Activated T-helper 2 cell treated with anti-CD3 and anti-CD28 coated beads, Interferon-gamma antibody, Interleukin-2, Interleukin-4, amounts not matched to agents 10 μg/mL and 5 μg/mL and 100 μg/mL, durations not matched to agents 14 hours and 24 hours and 36 hours (primary cell): ENCODE data around the gene USP49. TPM values are rescaled to one million over a fixed set of nuclear protein-coding genes. Genes with fewer than 3 reads are reported as not detected.
"Not testable (repeated sequence)": the region's sequence is repeated elsewhere in the genome, so short reads cannot be mapped to it uniquely, and the experiment has no call there.

Experiments
- DNase-seq: peaks from one replicate; pipeline ENCODE4 v3.0.0; 2021; ENCODE audit warnings: low spot score
- H3K27ac Mint-ChIP-seq: one replicate; pipeline ENCODE4 v1.8.0; 2021; ENCODE audit warnings: mixed read lengths
- H3K27me3 Mint-ChIP-seq: one replicate; pipeline ENCODE4 v1.8.0; 2021; ENCODE audit warnings: low read depth, mixed read lengths
- H3K36me3 Mint-ChIP-seq: one replicate; pipeline ENCODE4 v1.8.0; 2021; ENCODE audit warnings: low read depth, mixed read lengths
- H3K4me1 Mint-ChIP-seq: one replicate; pipeline ENCODE4 v1.8.0; 2021; ENCODE audit warnings: low read depth, mixed read lengths
- H3K4me3 Mint-ChIP-seq: one replicate; pipeline ENCODE4 v1.8.0; 2021; ENCODE audit warnings: low read depth, mild to moderate bottlenecking, moderate library complexity, mixed read lengths
- H3K9me3 Mint-ChIP-seq: one replicate; pipeline ENCODE4 v1.8.0; 2021; ENCODE audit warnings: mixed read lengths
- intact Hi-C: fragments of 100-400 bp; cut with micrococcal nuclease; formaldehyde crosslinking; loops from one replicate; pipeline ENCODE4 v1.15.1; 2023
- total RNA-seq: library from RNA; stranded (reverse); gene quantifications from 2 replicates; pipeline ENCODE4 v1.2.3, GENCODE V29; 2022

Gene USP49
- total RNA-seq, 1 donor from 2014 or later = 6.4 TPM

DNA sequence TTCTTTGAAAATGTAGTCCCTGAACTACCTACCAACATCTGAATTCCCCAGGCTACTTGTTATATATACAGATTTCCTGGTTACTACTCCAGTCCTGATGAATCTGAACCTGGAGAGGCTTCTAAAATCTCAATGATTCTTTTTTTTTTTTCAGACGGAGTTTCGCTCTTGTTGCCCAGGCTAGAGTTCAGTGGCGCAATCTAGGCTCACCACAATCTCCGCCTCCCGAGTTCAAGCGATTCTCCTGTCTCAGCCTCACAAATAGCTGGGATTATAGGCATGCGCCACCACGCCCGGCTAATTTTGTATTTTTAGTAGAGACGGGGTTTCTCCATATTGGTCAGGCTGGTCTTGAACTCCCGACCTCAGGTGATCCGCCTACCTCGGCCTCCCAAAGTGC lies 83.2 kb downstream of the USP49 start:
- H3K27ac Mint-ChIP-seq, H3K9me3 Mint-ChIP-seq, H3K4me1 Mint-ChIP-seq, DNase-seq, H3K4me3 Mint-ChIP-seq, H3K36me3 Mint-ChIP-seq, intact Hi-C loops, H3K27me3 Mint-ChIP-seq: not testable (repeated sequence)

DNA sequence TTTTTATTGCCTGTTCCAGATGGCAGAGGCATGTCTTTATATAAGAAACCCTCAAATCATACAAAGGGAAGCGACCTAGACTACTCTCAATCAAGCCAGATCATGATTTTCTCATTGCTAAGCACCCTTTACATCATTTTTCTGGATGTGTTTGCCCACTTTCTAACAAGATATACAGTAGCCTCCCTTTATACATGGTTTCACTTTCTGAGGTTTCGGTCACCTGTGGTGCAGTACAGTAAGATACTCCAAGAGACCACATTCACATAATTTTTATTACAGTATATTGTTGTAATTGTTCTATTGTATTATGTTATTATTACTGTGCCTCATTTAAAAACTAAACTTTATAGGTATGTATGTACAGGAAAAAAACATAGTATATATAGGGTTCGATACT lies 84.1 kb downstream of the USP49 start:
- H3K4me3 Mint-ChIP-seq = no peak overlapping the region
- H3K4me1 Mint-ChIP-seq = peaks cover 2% of the 10 kb centered on the region
- no peak overlapping the region for H3K27ac Mint-ChIP-seq
- DNase-seq = no peak
- intact Hi-C loops = no loop called here
- no peaks in the 10 kb centered on the region for H3K27me3 Mint-ChIP-seq
- no peaks in the 10 kb centered on the region for H3K9me3 Mint-ChIP-seq
- no peaks in the 10 kb centered on the region for H3K36me3 Mint-ChIP-seq

DNA sequence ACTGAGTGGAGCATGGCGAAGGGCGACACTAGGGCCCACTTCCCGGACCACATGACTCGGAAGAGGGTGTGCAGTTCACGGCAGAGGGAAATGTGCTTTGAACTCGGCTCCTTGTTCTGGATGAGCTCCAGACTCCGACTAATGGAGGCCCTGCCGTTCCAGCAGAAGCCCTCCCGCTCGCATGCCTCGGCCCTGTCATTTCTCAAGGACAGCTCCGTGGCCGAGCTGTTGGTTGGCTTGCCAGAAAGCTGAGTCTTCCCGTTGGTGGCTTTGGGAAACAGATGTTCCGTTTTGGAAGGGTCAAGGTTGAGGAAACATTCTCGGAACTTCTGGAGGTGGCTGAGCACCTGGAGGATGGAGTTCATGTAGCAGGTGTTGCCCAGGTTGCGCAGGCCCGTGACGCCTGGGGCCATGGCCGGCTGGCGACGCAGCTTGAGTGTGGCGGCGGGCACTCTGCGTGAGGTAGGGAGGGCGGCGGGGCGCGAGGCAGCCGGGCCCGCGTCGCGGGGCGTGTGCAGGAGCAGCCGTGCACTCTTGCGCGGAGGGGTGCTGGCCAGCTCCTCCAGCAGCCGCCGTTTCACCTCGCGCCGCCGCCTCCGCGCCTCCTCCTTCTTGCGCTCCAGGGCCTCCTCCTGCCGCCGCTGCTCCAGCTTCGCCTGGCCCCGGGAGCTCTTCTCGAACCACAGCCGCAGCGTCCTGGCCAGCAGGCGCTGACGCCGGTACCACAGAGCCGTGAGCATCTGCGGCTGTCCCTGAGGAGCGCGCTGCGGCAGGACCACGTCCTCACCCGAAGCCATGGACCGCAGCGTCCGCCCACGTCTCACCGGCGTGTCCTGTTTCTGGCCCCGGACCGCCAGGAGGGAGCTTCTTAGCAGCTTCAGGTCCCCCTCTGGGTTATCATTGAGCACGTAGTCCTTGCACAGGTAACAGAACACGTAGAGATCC lies 89.1 kb downstream of the USP49 start:
- no peaks in the 10 kb centered on the region for H3K4me1 Mint-ChIP-seq
- H3K4me3 Mint-ChIP-seq = no peak overlapping the region
- H3K27ac Mint-ChIP-seq = no peak overlapping the region
- H3K9me3 Mint-ChIP-seq = no peaks in the 10 kb centered on the region
- no peaks in the 10 kb centered on the region for H3K27me3 Mint-ChIP-seq
- intact Hi-C loops = no loop called here
- DNase-seq = no peak
- no peaks in the 10 kb centered on the region for H3K36me3 Mint-ChIP-seq

DNA sequence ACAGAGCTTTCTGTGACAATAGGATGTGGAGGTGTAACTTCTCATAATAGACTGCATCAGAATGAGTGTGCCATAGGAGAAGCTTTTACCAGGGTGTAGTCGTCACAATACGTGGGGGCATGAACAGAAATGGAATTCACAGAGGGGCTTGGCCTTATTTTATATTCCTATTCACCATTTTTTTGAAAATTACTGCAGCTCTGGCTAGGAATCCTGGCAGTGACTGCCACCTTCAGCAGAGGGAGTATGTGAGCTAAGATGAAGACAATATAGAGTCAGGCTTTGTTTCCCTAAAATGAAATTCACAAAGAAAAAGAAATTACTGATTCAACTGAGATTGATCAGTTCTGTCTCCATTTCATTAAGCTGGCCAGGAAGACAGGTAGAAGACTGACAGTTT lies 93.8 kb downstream of the USP49 start:
- Mint-ChIP-seq H3K27me3 (no peaks in the 10 kb centered on the region), H3K4me3 (no peak overlapping the region), H3K27ac (no peak overlapping the region), H3K4me1 (peaks cover 2% of the 10 kb centered on the region), H3K9me3 (no peaks in the 10 kb centered on the region), H3K36me3 (peaks cover 6% of the 10 kb centered on the region)
- no peak for DNase-seq
- intact Hi-C loops = no loop called here

DNA sequence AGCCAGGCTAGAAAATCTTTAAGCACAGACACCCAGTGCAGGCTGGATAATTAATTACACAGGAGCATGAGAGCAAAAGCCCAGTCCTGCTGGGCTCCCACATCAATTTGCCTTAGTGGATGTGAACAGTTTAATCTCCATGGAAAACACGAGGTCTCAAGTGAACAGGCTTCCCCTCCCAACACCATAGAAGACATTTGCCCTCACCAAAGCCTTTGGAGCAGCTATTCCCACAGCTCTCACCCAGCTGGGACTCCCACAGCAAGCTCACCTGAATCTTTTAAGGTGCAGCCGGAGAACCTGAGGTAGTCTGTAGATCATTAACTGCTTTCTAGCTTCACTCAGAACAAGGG lies 95.6 kb downstream of the USP49 start:
- Mint-ChIP-seq H3K36me3 (peaks cover 6% of the 10 kb centered on the region), H3K4me3 (no peak overlapping the region), H3K27me3 (no peaks in the 10 kb centered on the region), H3K27ac (no peak overlapping the region), H3K9me3 (no peaks in the 10 kb centered on the region), H3K4me1 (peaks cover 3% of the 10 kb centered on the region)
- no peak for DNase-seq
- intact Hi-C loops = no loop called here

DNA sequence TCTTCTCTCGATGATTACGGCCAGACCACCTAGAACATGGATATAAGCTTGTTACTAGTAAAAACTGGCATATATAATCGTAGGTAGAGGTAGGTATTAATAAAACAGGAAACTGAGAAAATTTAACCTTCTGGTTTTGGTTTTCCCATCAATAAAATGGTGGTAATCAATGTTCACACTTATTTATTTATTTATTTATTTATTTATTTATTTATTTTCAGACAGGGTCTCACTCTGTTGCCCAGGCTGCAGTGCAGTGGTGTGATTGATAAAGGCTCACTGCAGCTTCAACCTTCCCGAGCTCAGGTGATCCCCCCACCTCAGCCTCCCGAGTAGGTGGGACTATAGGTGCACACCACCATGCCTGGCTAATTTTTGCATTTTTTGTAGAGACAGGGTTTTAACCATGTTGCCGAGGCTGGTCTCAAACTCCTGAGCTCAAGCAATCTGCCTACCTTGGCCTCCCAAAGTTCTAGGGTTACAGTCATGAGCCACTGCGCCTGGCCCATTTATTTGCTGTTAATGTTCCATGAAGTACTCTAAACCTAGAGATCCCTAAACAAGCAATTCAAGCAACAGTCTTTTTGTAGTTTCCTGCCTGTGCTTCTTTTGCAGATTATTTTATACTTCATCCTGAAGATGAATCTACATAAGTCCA lies 96.1 kb downstream of the USP49 start:
- Mint-ChIP-seq H3K36me3 (peaks cover 6% of the 10 kb centered on the region), H3K9me3 (no peaks in the 10 kb centered on the region), H3K27ac (no peak overlapping the region), H3K4me1 (peaks cover 3% of the 10 kb centered on the region), H3K27me3 (no peaks in the 10 kb centered on the region), H3K4me3 (no peak overlapping the region)
- no peak for DNase-seq
- intact Hi-C loops = no loop called here

DNA sequence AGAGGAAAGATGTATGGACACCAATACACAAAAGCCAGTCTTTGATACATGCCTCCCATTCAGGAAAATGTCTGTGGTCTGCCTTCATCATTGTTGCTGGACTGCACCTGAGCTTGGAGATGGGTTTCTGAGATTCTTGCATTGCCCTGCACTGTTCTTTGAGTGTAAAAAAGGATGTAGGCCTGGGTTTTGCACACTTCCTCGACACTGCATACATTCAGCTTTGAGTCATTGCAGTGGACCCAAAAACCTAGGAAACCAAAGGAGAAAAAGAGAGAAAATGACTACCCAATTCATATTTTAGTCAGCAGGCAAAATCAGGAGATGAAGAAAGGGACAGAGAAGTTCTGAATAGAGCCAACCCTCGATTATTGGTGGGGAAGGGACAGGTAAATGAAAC lies 98.7 kb downstream of the USP49 start:
- Mint-ChIP-seq H3K9me3 (no peaks in the 10 kb centered on the region), H3K27me3 (no peaks in the 10 kb centered on the region), H3K4me1 (peaks cover 3% of the 10 kb centered on the region), H3K36me3 (peaks cover 21% of the 10 kb centered on the region), H3K4me3 (no peak overlapping the region), H3K27ac (no peak overlapping the region)
- intact Hi-C loops = no loop called here
- no peak for DNase-seq

DNA sequence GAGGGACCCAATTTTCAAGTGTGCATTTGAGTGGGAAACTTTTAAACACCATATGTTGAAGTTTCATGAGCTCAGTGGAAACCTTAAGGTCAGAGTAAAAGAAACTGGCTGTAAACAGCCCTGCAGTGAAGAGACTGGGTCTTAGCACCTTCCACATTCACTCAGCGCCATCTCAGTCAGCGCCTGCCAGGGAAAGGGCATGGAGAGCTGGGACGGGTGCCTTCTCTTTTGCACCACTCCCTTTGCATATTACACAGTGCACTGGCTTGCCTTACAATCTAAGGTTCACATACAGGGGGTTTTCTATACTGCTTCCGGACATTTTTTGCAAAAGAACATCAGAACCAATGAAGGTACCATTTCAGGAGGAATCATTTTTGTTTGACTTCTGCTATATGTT lies 103.2 kb downstream of the USP49 start:
- intact Hi-C loops = no loop called here
- H3K4me3 Mint-ChIP-seq = no peak overlapping the region
- no peaks in the 10 kb centered on the region for H3K27me3 Mint-ChIP-seq
- DNase-seq = no peak
- peaks cover 18% of the 10 kb centered on the region for H3K4me1 Mint-ChIP-seq
- H3K27ac Mint-ChIP-seq = no peak overlapping the region
- H3K9me3 Mint-ChIP-seq = no peaks in the 10 kb centered on the region
- H3K36me3 Mint-ChIP-seq = peaks cover 44% of the 10 kb centered on the region

DNA sequence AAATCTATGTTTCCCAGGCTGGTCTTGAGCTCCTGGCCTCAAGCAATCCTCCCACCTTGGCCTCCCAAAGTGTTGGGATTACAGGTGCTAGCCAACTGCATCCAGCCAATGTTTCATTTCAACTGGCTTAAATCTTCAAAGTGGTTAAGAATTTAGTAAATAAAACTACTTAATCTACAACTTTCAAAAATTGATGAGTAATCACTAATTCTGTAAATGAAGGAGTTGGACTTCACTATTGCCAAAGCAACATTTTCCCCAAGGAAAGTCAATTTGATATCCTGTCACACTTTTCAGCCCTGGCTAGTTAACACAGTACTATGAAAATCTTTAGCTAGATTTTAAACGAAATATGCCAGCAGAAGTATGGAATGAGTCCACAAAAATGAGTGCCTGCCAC lies 103.9 kb downstream of the USP49 start:
- Mint-ChIP-seq H3K4me3 (no peak overlapping the region), H3K27me3 (no peaks in the 10 kb centered on the region), H3K36me3 (peaks cover 41% of the 10 kb centered on the region), H3K9me3 (no peaks in the 10 kb centered on the region), H3K27ac (no peak overlapping the region), H3K4me1 (peaks cover 15% of the 10 kb centered on the region)
- intact Hi-C loops = no loop called here
- no peak for DNase-seq

DNA sequence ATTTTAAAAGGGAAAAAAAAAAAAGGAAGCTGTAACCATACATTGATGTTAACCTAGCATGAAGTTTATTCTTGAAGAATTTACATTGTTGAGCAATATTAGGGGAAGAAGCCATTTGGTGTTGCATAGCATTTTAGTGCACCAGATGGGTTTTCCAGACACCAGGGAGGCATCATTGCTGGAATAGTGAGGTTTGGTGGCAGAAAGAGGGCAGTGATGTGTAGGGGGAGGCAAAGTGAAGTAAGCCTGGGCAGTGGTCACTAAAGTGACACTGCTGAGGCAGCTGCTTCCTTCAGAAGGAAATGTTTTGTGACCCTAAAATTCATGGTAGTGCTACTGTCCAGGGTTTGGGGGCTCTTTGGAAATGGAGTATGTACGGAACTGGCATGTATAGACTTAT lies 105.1 kb downstream of the USP49 start:
- H3K36me3 Mint-ChIP-seq = peaks cover 41% of the 10 kb centered on the region
- peaks cover 15% of the 10 kb centered on the region for H3K4me1 Mint-ChIP-seq
- no peaks in the 10 kb centered on the region for H3K9me3 Mint-ChIP-seq
- H3K27me3 Mint-ChIP-seq = no peaks in the 10 kb centered on the region
- no peak overlapping the region for H3K27ac Mint-ChIP-seq
- no peak overlapping the region for H3K4me3 Mint-ChIP-seq
- intact Hi-C loops = no loop called here
- no peak for DNase-seq

DNA sequence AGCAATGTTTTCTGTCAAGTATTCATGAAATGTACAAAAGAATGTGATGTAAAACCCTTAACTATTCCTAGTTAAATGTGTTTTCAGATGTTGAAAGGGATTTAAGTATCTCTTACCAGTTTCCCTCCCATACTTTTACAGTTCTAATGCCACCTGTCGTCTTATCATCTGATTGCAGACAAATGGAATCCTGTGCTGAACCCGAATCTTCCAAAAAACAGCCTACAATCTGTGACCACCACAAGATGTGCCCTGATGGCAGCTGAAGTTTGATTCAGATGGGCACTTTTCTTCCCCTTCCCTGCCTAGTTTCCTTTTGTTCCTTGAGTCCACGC lies 105.8 kb downstream of the USP49 start:
- Mint-ChIP-seq H3K9me3 (no peaks in the 10 kb centered on the region), H3K27ac (peak overlapping the region; percentile 55), H3K27me3 (no peaks in the 10 kb centered on the region), H3K4me3 (peak overlapping the region; percentile 96), H3K36me3 (peaks cover 41% of the 10 kb centered on the region), H3K4me1 (peaks cover 15% of the 10 kb centered on the region)
- no peak for DNase-seq
- intact Hi-C loops = no loop called here

DNA sequence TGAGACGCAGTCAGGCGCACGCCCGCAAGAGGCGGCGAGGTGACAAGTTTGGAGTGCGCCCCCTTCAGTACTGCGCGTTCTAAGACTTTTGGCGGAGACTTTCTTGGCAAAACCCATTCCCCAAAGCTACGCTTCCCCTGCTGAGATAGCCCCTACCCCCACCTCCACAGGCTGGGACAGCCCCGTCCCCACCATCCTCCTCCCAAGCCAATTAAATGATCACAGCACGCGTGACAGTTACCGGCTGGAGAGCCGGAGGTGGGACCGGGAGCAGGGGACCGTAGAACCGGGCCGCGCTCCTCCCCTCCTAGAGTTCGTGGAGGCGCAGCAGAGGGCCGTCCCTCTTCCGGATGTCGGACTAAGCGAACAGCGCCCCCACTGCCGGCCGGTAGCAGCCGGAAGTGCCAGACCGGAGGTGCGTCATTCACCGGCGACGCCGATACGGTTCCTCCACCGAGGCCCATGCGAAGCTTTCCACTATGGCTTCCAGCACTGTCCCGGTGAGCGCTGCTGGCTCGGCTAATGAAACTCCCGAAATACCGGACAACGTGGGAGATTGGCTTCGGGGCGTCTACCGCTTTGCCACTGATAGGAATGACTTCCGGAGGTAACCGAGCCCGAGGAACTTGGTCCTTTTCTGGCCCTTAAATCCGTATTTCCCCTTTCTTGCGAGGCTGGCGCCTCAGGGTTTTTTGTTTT lies 107.8 kb downstream of the USP49 start, which contains the start of gene TOMM6:
Gene TOMM6, plus strand, starts transcription at position 476 of the 699 bp plus-strand sequence. Its CDS starts 4 bp downstream, at position 480.
- Mint-ChIP-seq H3K36me3 (peaks cover 34% of the 10 kb centered on the region), H3K27ac (peak within 1 kb of the TSS; percentile 97), H3K4me3 (peak within 1 kb of the TSS; percentile 96), H3K9me3 (no peaks in the 10 kb centered on the region), H3K4me1 (peaks cover 15% of the 10 kb centered on the region), H3K27me3 (peaks cover 3% of the 10 kb centered on the region)
- DNase-seq = peak; percentile 95
- intact Hi-C loops = loop anchor here (1.0 to 2.0 kb wide), 7 partner anchors 53 to 959 kb away; partner anchors contain the start of genes BYSL, MED20, MRPS10 and TBCC
